OCI-LY7 (cell line): ENCODE data around the gene NMBR. TPM values are rescaled to one million over a fixed set of nuclear protein-coding genes. Genes with fewer than 3 reads are reported as not detected.
"Not testable (repeated sequence)": the region's sequence is repeated elsewhere in the genome, so short reads cannot be mapped to it uniquely, and the experiment has no call there.

ENCODE experiments used
- BruUV-seq: library from RNA; stranded (reverse); fragments of 400-500 nt; replicated peaks from 2 replicates; lab custom pipeline; 2021; lab: Mats Ljungman, UMichigan
- CTCF ChIA-PET: fragments of 300-600 bp; sonication (Branson Sonifier 250); formaldehyde crosslinking; loops from one replicate; lab custom pipeline; 2022; ENCODE audit warnings: antibody characterized with exemption; ENCODE audit not compliant: unreplicated experiment; lab: Charles Lee
- POLR2A ChIA-PET: fragments of 300-600 bp; sonication (Branson Sonifier 250); formaldehyde crosslinking; loops from one replicate; lab custom pipeline; 2022; ENCODE audit warnings: antibody characterized with exemption; lab: Charles Lee
- DNase-seq: peaks from one replicate; pipeline ENCODE4 v3.0.0-alpha.2; 2015; ENCODE audit warnings: low spot score
- H2AFZ ChIP-seq: fragments of 200-600 bp; sonication (generic), shearing (Covaris generic); 2 replicates; pipeline ENCODE4 v1.6.1; 2014; ENCODE audit warnings: mild to moderate bottlenecking, antibody characterized with exemption, low read length, moderate library complexity
- H3K27ac ChIP-seq: fragments of 200-600 bp; sonication (generic); 2 replicates; pipeline ENCODE4 v1.5.1; 2014; ENCODE audit warnings: mixed run types, low read depth, mild to moderate bottlenecking, moderate library complexity, low read length, inconsistent platforms; ENCODE audit not compliant: poor library complexity, severe bottlenecking
- H3K36me3 ChIP-seq: fragments of 200-600 bp; sonication (generic); 2 replicates; pipeline ENCODE4 v1.6.1; 2014; ENCODE audit warnings: mild to moderate bottlenecking, antibody characterized with exemption, low read length, moderate library complexity, mixed read lengths; ENCODE audit not compliant: insufficient read depth
- H3K4me1 ChIP-seq: fragments of 200-600 bp; sonication (generic); 2 replicates; pipeline ENCODE4 v1.5.1; 2014; ENCODE audit warnings: mild to moderate bottlenecking, low read length; ENCODE audit not compliant: insufficient read depth, poor library complexity, severe bottlenecking
- H3K4me2 ChIP-seq: fragments of 200-600 bp; sonication (generic); 2 replicates; pipeline ENCODE4 v1.6.1; 2014; ENCODE audit warnings: mild to moderate bottlenecking, low read length
- H3K4me3 ChIP-seq: fragments of 200-600 bp; sonication (generic); 2 replicates; pipeline ENCODE4 v1.5.1; 2014; ENCODE audit warnings: mild to moderate bottlenecking, low read depth, low read length; ENCODE audit not compliant: poor library complexity, severe bottlenecking
- H3K79me2 ChIP-seq: fragments of 200-600 bp; sonication (generic); 2 replicates; pipeline ENCODE4 v1.6.1; 2016; ENCODE audit warnings: low read depth, mild to moderate bottlenecking, low read length, moderate library complexity, mixed read lengths; ENCODE audit not compliant: insufficient read depth
- H3K9me2 ChIP-seq: fragments of 200-600 bp; sonication (generic); 2 replicates; pipeline ENCODE4 v1.6.1; 2016; ENCODE audit warnings: mild to moderate bottlenecking, low read length, mixed read lengths; ENCODE audit not compliant: insufficient read depth
- H3K9me3 ChIP-seq: fragments of 200-600 bp; sonication (generic); 2 replicates; pipeline ENCODE4 v1.6.1; 2014; ENCODE audit warnings: mild to moderate bottlenecking, mixed run types, low read length, mixed read lengths
- H4K20me1 ChIP-seq: fragments of 200-600 bp; sonication (generic); 2 replicates; pipeline ENCODE4 v1.6.1; 2014; ENCODE audit warnings: mild to moderate bottlenecking, antibody characterized with exemption, low read length, moderate library complexity, mixed read lengths; ENCODE audit not compliant: insufficient read depth
- CTCF ChIP-seq: fragments of 200-600 bp; sonication (generic); conservative IDR thresholded peaks from 2 replicates; pipeline ENCODE4 v1.5.1; 2014; ENCODE audit warnings: mild to moderate bottlenecking, antibody characterized with exemption, low read length, moderate library complexity, mixed read lengths
- EZH2phosphoT487 ChIP-seq: fragments of 200-600 bp; sonication (generic); IDR thresholded peaks from 2 replicates; pipeline ENCODE4 v1.6.1; 2018; ENCODE audit warnings: low read depth, borderline replicate concordance, mild to moderate bottlenecking, mixed run types, antibody characterized with exemption, low read length, moderate library complexity, mixed read lengths
- intact Hi-C: fragments of 100-400 bp; cut with micrococcal nuclease; formaldehyde crosslinking; loops from one replicate; pipeline ENCODE4 v1.10.0; 2022; ENCODE audit not compliant: unreplicated experiment
- total RNA-seq, 2 experiments: library from RNA; depleted of rRNA in 1 of 2; stranded (reverse); fragments of >200 nt in 1 of 2; shearing (Covaris generic) in 1 of 2; gene quantifications; 2 replicates each; pipeline ENCODE4 v1.2.3, GENCODE V29; 2014 to 2022

Gene NMBR
- total RNA-seq, 2 experiments from 2014 or later, result not detected

GRCh38 chr6:142188341-142188740, 41.4 kb upstream of the NMBR start:
- intact Hi-C loops, H4K20me1 ChIP-seq, H3K27ac ChIP-seq, DNase-seq, POLR2A ChIA-PET, H3K9me3 ChIP-seq, H3K4me3 ChIP-seq, H3K79me2 ChIP-seq, BruUV-seq, H2AFZ ChIP-seq, CTCF ChIA-PET, H3K4me1 ChIP-seq, H3K4me2 ChIP-seq, H3K9me2 ChIP-seq: not testable (repeated sequence)
- TF ChIP-seq CTCF, result peak; percentile 32; the same call in 1 of the 2 replicates
- peaks cover 14% of the 10 kb centered on the region for H3K36me3 ChIP-seq

GRCh38 chr6:142187209-142187608, 40.3 kb upstream of the NMBR start:
- H3K79me2 ChIP-seq, result no peaks in the 10 kb centered on the region
- H3K4me2 ChIP-seq, result no peak overlapping the region
- H4K20me1 ChIP-seq, result no peaks in the 10 kb centered on the region
- no peak overlapping the region for H3K4me3 ChIP-seq
- no peak overlapping the region for H2AFZ ChIP-seq
- H3K4me1 ChIP-seq, result no peaks in the 10 kb centered on the region
- POLR2A ChIA-PET, result interaction anchor here (0.6 to 1.9 kb wide), 4 partner anchors 10 to 99 kb away, joined by 3 to 10 read pairs (median 4); no protein-coding TSS in a partner anchor
- H3K27ac ChIP-seq, result no peak overlapping the region
- no peaks in the 10 kb centered on the region for H3K9me3 ChIP-seq
- H3K9me2 ChIP-seq, result no peaks in the 10 kb centered on the region
- CTCF ChIA-PET, result no interaction called here
- intact Hi-C loops, result no loop called here
- DNase-seq, result no peak
- BruUV-seq, result no TSS peak
- peaks cover 8% of the 10 kb centered on the region for H3K36me3 ChIP-seq
- TF ChIP-seq EZH2phosphoT487 (no peak), CTCF (no peak)

GRCh38 chr6:142185641-142186040, 38.7 kb upstream of the NMBR start:
- CTCF ChIA-PET, result no interaction called here
- no TSS peak for BruUV-seq
- intact Hi-C loops, result no loop called here

More at GRCh38 chr6:142185641-142186040, 38.7 kb upstream of the NMBR start:
- no peak for TF ChIP-seq CTCF
- TF ChIP-seq EZH2phosphoT487, result no peak
- Histone ChIP-seq H3K27ac (no peak overlapping the region), H2AFZ (no peak overlapping the region), H3K9me3 (no peaks in the 10 kb centered on the region), H4K20me1 (no peaks in the 10 kb centered on the region), H3K4me2 (no peak overlapping the region), H3K9me2 (no peaks in the 10 kb centered on the region), H3K4me1 (no peaks in the 10 kb centered on the region), H3K4me3 (no peak overlapping the region), H3K79me2 (no peaks in the 10 kb centered on the region), H3K36me3 (peaks cover 8% of the 10 kb centered on the region)
- POLR2A ChIA-PET, result interaction anchor here (0.5 to 1.9 kb wide), 7 partner anchors 10 to 227 kb away, joined by 3 to 10 read pairs (median 4); no protein-coding TSS in a partner anchor
- no peak for DNase-seq
